ENCODE data around the gene FAAP20.

The FAAP20 gene

GRCh38 chr1:2227346-2228156 lies 33.0 kb upstream of the FAAP20 start:
- Histone ChIP-seq H3K9me2 (ENCODE audit: low read depth, low read length) (no peaks in the 10 kb centered on the region), H3K9me3 (ENCODE audit: low read length) (no peaks in the 10 kb centered on the region), H3K79me2 (ENCODE audit: insufficient read depth, low read length) (no peaks in the 10 kb centered on the region), H4K20me1 (ENCODE audit: insufficient read depth, low read length) (no peaks in the 10 kb centered on the region), H3K4me2 (ENCODE audit: low read length) (peak overlapping the region; percentile 87), H3F3A (ENCODE audit: insufficient read depth, low read length) (no peaks in the 10 kb centered on the region), H2AFZ (ENCODE audit: low read length) (no peak overlapping the region), H3K9ac (ENCODE audit: low read length) (peak overlapping the region; percentile 76), H3K27me3 (ENCODE audit: insufficient read depth, low read length) (peaks cover 10% of the 10 kb centered on the region; the same call in 1 of the 2 replicates), H3K4me3 (ENCODE audit: low read depth, low read length, poor library complexity, severe bottlenecking) (peak overlapping the region; percentile 67), H3K36me3 (ENCODE audit: insufficient read depth, low read length) (no peaks in the 10 kb centered on the region), H3K4me1 (ENCODE audit: insufficient read depth, low read length, severe bottlenecking) (peaks cover 8% of the 10 kb centered on the region), H3K27ac (ENCODE audit: low read depth, low read length, poor library complexity, severe bottlenecking) (no peak overlapping the region)
- TF ChIP-seq EZH2 (IDR thresholded peaks at IDR 0.05; ENCODE audit: borderline replicate concordance, low read length) (no peak), CTCF (IDR thresholded peaks at IDR 0.05; ENCODE audit: low read length) (no peak)

- no peak overlapping the region for H2AFZ ChIP-seq (ENCODE audit: low read length)
- H3K4me3 ChIP-seq (ENCODE audit: low read depth, low read length, poor library complexity, severe bottlenecking): peak overlapping the region; percentile 67
- H3K27ac ChIP-seq (ENCODE audit: low read depth, low read length, poor library complexity, severe bottlenecking): no peak overlapping the region
- H3K9me3 ChIP-seq (ENCODE audit: low read length): no peaks in the 10 kb centered on the region
- peak overlapping the region; percentile 76 for H3K9ac ChIP-seq (ENCODE audit: low read length)
- peaks cover 10% of the 10 kb centered on the region; the same call in 1 of the 2 replicates for H3K27me3 ChIP-seq (ENCODE audit: insufficient read depth, low read length)
- H3F3A ChIP-seq (ENCODE audit: insufficient read depth, low read length): no peaks in the 10 kb centered on the region
- no peaks in the 10 kb centered on the region for H4K20me1 ChIP-seq (ENCODE audit: insufficient read depth, low read length)
- H3K79me2 ChIP-seq (ENCODE audit: insufficient read depth, low read length): no peaks in the 10 kb centered on the region
- H3K36me3 ChIP-seq (ENCODE audit: insufficient read depth, low read length): no peaks in the 10 kb centered on the region
- no peak for TF ChIP-seq EZH2 (IDR thresholded peaks at IDR 0.05; ENCODE audit: borderline replicate concordance, low read length)
- TF ChIP-seq CTCF (IDR thresholded peaks at IDR 0.05; ENCODE audit: low read length): no peak
- H3K9me2 ChIP-seq (ENCODE audit: low read depth, low read length): no peaks in the 10 kb centered on the region
- peak overlapping the region; percentile 87 for H3K4me2 ChIP-seq (ENCODE audit: low read length)
- peaks cover 8% of the 10 kb centered on the region for H3K4me1 ChIP-seq (ENCODE audit: insufficient read depth, low read length, severe bottlenecking)
These were observed 32.2 kb upstream of the FAAP20 start for GRCh38 chr1:2226525-2227345.

- no peaks in the 10 kb centered on the region for H3F3A ChIP-seq (ENCODE audit: insufficient read depth, low read length)
- peaks cover 8% of the 10 kb centered on the region for H3K4me1 ChIP-seq (ENCODE audit: insufficient read depth, low read length, severe bottlenecking)
- no peaks in the 10 kb centered on the region for H3K79me2 ChIP-seq (ENCODE audit: insufficient read depth, low read length)
- TF ChIP-seq EZH2 (IDR thresholded peaks at IDR 0.05; ENCODE audit: borderline replicate concordance, low read length) (no peak), CTCF (IDR thresholded peaks at IDR 0.05; ENCODE audit: low read length) (no peak)
- H3K9me3 ChIP-seq (ENCODE audit: low read length): no peaks in the 10 kb centered on the region
- peaks cover 10% of the 10 kb centered on the region; the same call in 1 of the 2 replicates for H3K27me3 ChIP-seq (ENCODE audit: insufficient read depth, low read length)
- H3K9ac ChIP-seq (ENCODE audit: low read length): no peak overlapping the region
- H4K20me1 ChIP-seq (ENCODE audit: insufficient read depth, low read length): no peaks in the 10 kb centered on the region
- H3K9me2 ChIP-seq (ENCODE audit: low read depth, low read length): no peaks in the 10 kb centered on the region
- no peaks in the 10 kb centered on the region for H3K36me3 ChIP-seq (ENCODE audit: insufficient read depth, low read length)
- no peak overlapping the region for H3K4me2 ChIP-seq (ENCODE audit: low read length)
- no peak overlapping the region for H2AFZ ChIP-seq (ENCODE audit: low read length)
- no peak overlapping the region for H3K27ac ChIP-seq (ENCODE audit: low read depth, low read length, poor library complexity, severe bottlenecking)
- no peak overlapping the region for H3K4me3 ChIP-seq (ENCODE audit: low read depth, low read length, poor library complexity, severe bottlenecking)
These were observed 30.3 kb upstream of the FAAP20 start for GRCh38 chr1:2224631-2225428.

Data from OCI-LY1 (cell line).